Spleen (tissue), 11 donors: ENCODE measurements around the gene ARHGEF5. TPM values are rescaled to one million over a fixed set of nuclear protein-coding genes. Genes with fewer than 3 reads are reported as not detected.

Experiments
- DNase-seq: peaks from one replicate; pipeline ENCODE4 v3.0.0-alpha.2; 2020
- H3K27ac ChIP-seq, 8 donors: fragments of 200-600 bp; sonication (generic) in 7 of 8; 1 replicate in 4 of 8; 2 replicates in 4 of 8; pipeline versions ENCODE4 v1.5.0 to v1.8.0; 2016 to 2021; ENCODE audit warnings: inconsistent platforms in 4 of 8, mild to moderate bottlenecking in 4 of 8, moderate library complexity in 1 of 8
- H3K27me3 ChIP-seq, 7 donors: fragments of 200-600 bp; sonication (generic) in 6 of 7; replicated peaks in 1 of 7; 1 replicate in 4 of 7; 2 replicates in 3 of 7; pipeline versions ENCODE4 v1.5.0 to v1.8.0; 2016 to 2021; ENCODE audit warnings: inconsistent platforms in 3 of 7, mild to moderate bottlenecking in 1 of 7
- H3K36me3 ChIP-seq, 6 donors: fragments of 200-600 bp; sonication (generic) in 5 of 6; 1 replicate in 4 of 6; 2 replicates in 2 of 6; pipeline versions ENCODE4 v1.5.0 to v1.8.0; 2016 to 2021; ENCODE audit warnings: inconsistent platforms in 2 of 6
- H3K4me1 ChIP-seq, 6 donors: fragments of 200-600 bp; sonication (generic) in 5 of 6; 1 replicate in 3 of 6; 2 replicates in 3 of 6; pipeline versions ENCODE4 v1.5.0 to v1.8.0; 2016 to 2021; ENCODE audit warnings: inconsistent platforms in 3 of 6
- H3K4me3 ChIP-seq, 8 donors: fragments of 200-600 bp; sonication (generic) in 7 of 8; 1 replicate in 4 of 8; 2 replicates in 4 of 8; pipeline versions ENCODE4 v1.5.0 to v1.8.0; 2016 to 2021; ENCODE audit warnings: inconsistent platforms in 4 of 8, mild to moderate bottlenecking in 4 of 8, moderate library complexity in 2 of 8
- H3K9me3 ChIP-seq, 8 donors: fragments of 200-600 bp; sonication (generic) in 7 of 8; 1 replicate in 4 of 8; 2 replicates in 4 of 8; pipeline versions ENCODE4 v1.5.0 to v1.8.0; 2016 to 2021; ENCODE audit warnings: inconsistent platforms in 4 of 8
- POLR2A ChIP-seq, 3 donors: fragments of 450-650 bp; IDR thresholded peaks; one replicate each; pipeline ENCODE4 v1.5.1; 2017; ENCODE audit warnings: antibody characterized with exemption in 3 of 3, mild to moderate bottlenecking in 1 of 3
- POLR2AphosphoS5 ChIP-seq, 3 donors: sonication (generic); formaldehyde crosslinking; IDR thresholded peaks; one replicate each; pipeline ENCODE4 v1.5.1; 2017; ENCODE audit warnings: antibody characterized with exemption in 3 of 3
- WGBS, 5 donors: extraction: QIAGEN DNeasy Blood & Tissue Kit in 3 of 5; methylation state at CpG; one replicate each; pipeline versions ENCODE4 v1.1.5 to v1.1.7; 2013 to 2018; 5-methylcytosine and 5-hydroxymethylcytosine counted together
- intact Hi-C: fragments of 100-400 bp; cut with DNase I; formaldehyde crosslinking; loops from one replicate; pipeline ENCODE4 v1.15.0; 2023; ENCODE audit warnings: low total_unique reads
- polyA plus RNA-seq, 3 donors: library from polyadenylated mRNA; stranded (reverse); fragments of 200-250 nt; gene quantifications; one replicate each; pipeline ENCODE4 v1.2.1, GENCODE V29; 2013
- total RNA-seq, 7 donors: library from RNA; depleted of rRNA in 3 of 7; stranded (reverse); fragments of >200 nt in 3 of 7; fragmentation: NEBNext Ultra II Directional in 4 of 7; extraction: Animal tissue kit (Norgen Biotek cat#: 25700) in 4 of 7; gene quantifications; one replicate each; pipeline versions ENCODE4 v1.1.0 to v1.2.1, GENCODE V29; 2016 to 2021
- TF ChIP-seq, protein P1 (sequence below), 11 experiments: fragments of 200-600 bp in 7 of 11; fragments of 450-650 bp in 4 of 11; sonication (generic) in 4 of 11; IDR thresholded peaks in 8 of 11; conservative IDR thresholded peaks in 3 of 11; 1 replicate in 7 of 11; 2 replicates in 4 of 11; pipeline versions ENCODE4 v1.4.0 to v1.8.0; 2016 to 2021; ENCODE audit warnings: antibody characterized with exemption in 11 of 11, inconsistent platforms in 4 of 11, mild to moderate bottlenecking in 1 of 11
- donor health status: healthy with polysubstance abuse.
- donor health status: DM: no; HTN: no; CAD: no; lungs with moderate emphysema.
- donor health status: DM: no; HTN: no; CAD: no.
- donor health status: Bipolar disorder and iron deficiency.
- donor health status: healthy.
- donor health status: DM: no; HTN: no; CAD: no.
- donor health status: DM: yes; HTN: yes; CAD: no.

ARHGEF5 gene
- total and polyA plus RNA-seq, 10 donors: 1.2 to 11.3 (median 8.4) TPM

- intact Hi-C loops: no loop called here
- 67 to 89% (median 82%) methylated on average over 2 of the region's 2 CpGs for WGBS, 5 donors
- H3K9me3 ChIP-seq: peaks cover 0 to 51% (median 36%) of the 10 kb centered on the region in 8 donors
Observed at GRCh38 chr7:144428431-144428830, 73.2 kb downstream of the ARHGEF5 start.

More at GRCh38 chr7:144428431-144428830, 73.2 kb downstream of the ARHGEF5 start:
- Histone ChIP-seq H3K27me3 (no peaks in the 10 kb centered on the region), H3K27ac (no peak overlapping the region), H3K36me3 (no peaks in the 10 kb centered on the region), H3K4me3 (no peak overlapping the region), H3K4me1 (no peaks in the 10 kb centered on the region)
- DNase-seq: no peak
- TF ChIP-seq, protein P1, sequence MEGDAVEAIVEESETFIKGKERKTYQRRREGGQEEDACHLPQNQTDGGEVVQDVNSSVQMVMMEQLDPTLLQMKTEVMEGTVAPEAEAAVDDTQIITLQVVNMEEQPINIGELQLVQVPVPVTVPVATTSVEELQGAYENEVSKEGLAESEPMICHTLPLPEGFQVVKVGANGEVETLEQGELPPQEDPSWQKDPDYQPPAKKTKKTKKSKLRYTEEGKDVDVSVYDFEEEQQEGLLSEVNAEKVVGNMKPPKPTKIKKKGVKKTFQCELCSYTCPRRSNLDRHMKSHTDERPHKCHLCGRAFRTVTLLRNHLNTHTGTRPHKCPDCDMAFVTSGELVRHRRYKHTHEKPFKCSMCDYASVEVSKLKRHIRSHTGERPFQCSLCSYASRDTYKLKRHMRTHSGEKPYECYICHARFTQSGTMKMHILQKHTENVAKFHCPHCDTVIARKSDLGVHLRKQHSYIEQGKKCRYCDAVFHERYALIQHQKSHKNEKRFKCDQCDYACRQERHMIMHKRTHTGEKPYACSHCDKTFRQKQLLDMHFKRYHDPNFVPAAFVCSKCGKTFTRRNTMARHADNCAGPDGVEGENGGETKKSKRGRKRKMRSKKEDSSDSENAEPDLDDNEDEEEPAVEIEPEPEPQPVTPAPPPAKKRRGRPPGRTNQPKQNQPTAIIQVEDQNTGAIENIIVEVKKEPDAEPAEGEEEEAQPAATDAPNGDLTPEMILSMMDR (IDR thresholded peaks at IDR 0.05 in 8 of 11, conservative IDR thresholded peaks at IDR 0.05 in 3 of 11): no peak
- TF ChIP-seq POLR2AphosphoS5 (IDR thresholded peaks at IDR 0.05) (no peak), POLR2A (IDR thresholded peaks at IDR 0.05) (no peak)

Other genes starting within 250 kb of the ARHGEF5 start
- not detected for gene OR2A2, start 245.8 kb upstream of the ARHGEF5 start, total RNA-seq
- gene OR2A2, start 245.8 kb upstream of the ARHGEF5 start, polyA plus RNA-seq: not detected
- gene OR2A14, start 232.2 kb upstream of the ARHGEF5 start, total RNA-seq: not detected
- gene OR2A14, start 232.2 kb upstream of the ARHGEF5 start, polyA plus RNA-seq: not detected
- 1 to 10 TPM in 6 of 7 donors, not detected in 1; 1.4 to 5.9 (median 2.0) TPM for gene CTAGE4, start 171.9 kb upstream of the ARHGEF5 start, total RNA-seq
- gene CTAGE4, start 171.9 kb upstream of the ARHGEF5 start, polyA plus RNA-seq: 1 to 10 TPM in 1 of 3 donors, under 1 TPM in 2; 0.17 to 1.2 (median 0.64) TPM
- 1 to 10 TPM; 3.0 to 6.8 (median 5.1) TPM for gene ARHGEF35, start 159.6 kb upstream of the ARHGEF5 start, total RNA-seq
- gene ARHGEF35, start 159.6 kb upstream of the ARHGEF5 start, polyA plus RNA-seq: 1 to 10 TPM; 1.4 to 2.6 (median 2.2) TPM
- gene OR2A42, start 115.8 kb upstream of the ARHGEF5 start, total RNA-seq: under 1 TPM in 3 of 7 donors, not detected in 4; 0.20 to 0.46 (median 0.32) TPM
- gene OR2A42, start 115.8 kb upstream of the ARHGEF5 start, polyA plus RNA-seq: under 1 TPM; 0.06 to 0.15 (median 0.06) TPM
- 1 to 10 TPM; 2.2 to 8.8 (median 5.0) TPM for gene OR2A7, start 90.6 kb upstream of the ARHGEF5 start, total RNA-seq
- under 1 TPM; 0.09 to 0.35 (median 0.12) TPM for gene OR2A7, start 90.6 kb upstream of the ARHGEF5 start, polyA plus RNA-seq
- gene CTAGE8, start 86.1 kb upstream of the ARHGEF5 start, total RNA-seq: 1 to 10 TPM in 5 of 7 donors, under 1 TPM in 2; 0.66 to 2.7 (median 1.5) TPM
- under 1 TPM in 2 of 3 donors, not detected in 1; 0.46 to 0.61 TPM for gene CTAGE8, start 86.1 kb upstream of the ARHGEF5 start, polyA plus RNA-seq
- under 1 TPM in 6 of 7 donors, not detected in 1; 0.29 to 0.60 (median 0.50) TPM for gene OR2A1, start 43.0 kb upstream of the ARHGEF5 start, total RNA-seq
- gene OR2A1, start 43.0 kb upstream of the ARHGEF5 start, polyA plus RNA-seq: under 1 TPM; 0.03 to 0.16 (median 0.04) TPM
- not detected for gene NOBOX, start 48.3 kb downstream of the ARHGEF5 start, total RNA-seq
- not detected for gene NOBOX, start 48.3 kb downstream of the ARHGEF5 start, polyA plus RNA-seq